HEK293 (cell line): ENCODE measurements around the gene THY1.

Experiments used
- CTCF ChIA-PET: fragments of 350-600 bp; formaldehyde crosslinking; extraction: SDS; loops from one replicate; lab custom pipeline; 2021; ENCODE audit warnings: antibody characterized with exemption; lab: Yijun Ruan, JAX
- POLR2A ChIA-PET: fragments of 300-600 bp; formaldehyde crosslinking; extraction: SDS; loops from one replicate; lab custom pipeline; 2020; ENCODE audit warnings: antibody characterized with exemption, inconsistent platforms; lab: Yijun Ruan, JAX
- H3K27ac ChIP-seq: fragments of 200-500 bp; sonication (Bioruptor generic); 2 replicates; pipeline ENCODE4 v1.5.1; 2014; ENCODE audit warnings: low read depth, low read length, control low read depth, inconsistent platforms; ENCODE audit errors: extremely low read depth
- H3K36me3 ChIP-seq, 2 experiments: fragments of 200-500 bp in 1 of 2; sonication (Bioruptor generic) in 1 of 2; 1 replicate in 1 of 2; 2 replicates in 1 of 2; pipeline ENCODE4 v1.5.1; 2014 to 2017; ENCODE audit warnings: inconsistent platforms in 2 of 2, low read length in 2 of 2; ENCODE audit not compliant: control insufficient read depth in 2 of 2, insufficient read depth in 1 of 2
- H3K4me1 ChIP-seq: fragments of 200-500 bp; sonication (Bioruptor generic); 2 replicates; pipeline ENCODE4 v1.5.1; 2014; ENCODE audit warnings: mild to moderate bottlenecking, low read length, inconsistent platforms; ENCODE audit not compliant: control insufficient read depth, insufficient read depth
- H3K4me3 ChIP-seq: 2 replicates; pipeline ENCODE4 v1.5.1; 2011; ENCODE audit warnings: low read depth, mild to moderate bottlenecking, control low read depth, low read length, moderate library complexity
- H3K9me3 ChIP-seq: fragments of 200-500 bp; sonication (Bioruptor generic); 2 replicates; pipeline ENCODE4 v1.5.1; 2014; ENCODE audit warnings: low read depth, low read length, inconsistent platforms; ENCODE audit not compliant: control insufficient read depth, insufficient read depth
- BCL6B ChIP-seq: fragments of 450-650 bp; formaldehyde crosslinking; IDR thresholded peaks from 2 replicates; pipeline ENCODE4 v1.5.1; 2017; ENCODE audit warnings: missing biosample characterization, missing genetic modification characterization
- HIC1 ChIP-seq: fragments of 450-650 bp; formaldehyde crosslinking; IDR thresholded peaks from 2 replicates; pipeline ENCODE4 v1.5.1; 2016; ENCODE audit warnings: missing biosample characterization, missing genetic modification characterization
- HOXA7 ChIP-seq: sonication (generic); formaldehyde crosslinking; IDR thresholded peaks from 2 replicates; pipeline ENCODE4 v1.8.1; 2022; ENCODE audit warnings: missing genetic modification reagents, borderline replicate concordance
- KLF16 ChIP-seq: fragments of 450-650 bp; formaldehyde crosslinking; IDR thresholded peaks from 2 replicates; pipeline ENCODE4 v1.5.1; 2017; ENCODE audit warnings: missing biosample characterization, missing genetic modification characterization
- KLF9 ChIP-seq: fragments of 450-650 bp; formaldehyde crosslinking; IDR thresholded peaks from 2 replicates; pipeline ENCODE4 v1.5.1; 2016; ENCODE audit warnings: missing biosample characterization, missing genetic modification characterization, low read depth
- MEIS1 ChIP-seq: sonication (generic); formaldehyde crosslinking; IDR thresholded peaks from 2 replicates; pipeline ENCODE4 v1.8.1; 2022; ENCODE audit warnings: missing genetic modification reagents, mild to moderate bottlenecking, borderline replicate concordance
- ZBTB11 ChIP-seq: fragments of 450-650 bp; formaldehyde crosslinking; conservative IDR thresholded peaks from 2 replicates; pipeline ENCODE4 v1.5.1; 2016; ENCODE audit warnings: low read depth, missing biosample characterization, missing genetic modification characterization
- ZBTB26 ChIP-seq: fragments of 450-650 bp; formaldehyde crosslinking; optimal IDR thresholded peaks from 2 replicates; pipeline ENCODE3; 2016; ENCODE audit warnings: missing biosample characterization, mild to moderate bottlenecking, missing genetic modification characterization
- ZFP69B ChIP-seq: fragments of 450-650 bp; formaldehyde crosslinking; IDR thresholded peaks from 2 replicates; pipeline ENCODE4 v1.5.1; 2016; ENCODE audit warnings: missing biosample characterization, missing genetic modification characterization
- ZNF10 ChIP-seq: fragments of 450-650 bp; formaldehyde crosslinking; IDR thresholded peaks from 2 replicates; pipeline ENCODE4 v1.5.1; 2017; ENCODE audit warnings: missing biosample characterization, missing genetic modification characterization
- ZNF121 ChIP-seq: fragments of 450-650 bp; formaldehyde crosslinking; IDR thresholded peaks from 2 replicates; pipeline ENCODE4 v1.5.1; 2016; ENCODE audit warnings: missing biosample characterization, missing genetic modification characterization
- ZNF302 ChIP-seq: fragments of 450-650 bp; formaldehyde crosslinking; IDR thresholded peaks from 2 replicates; pipeline ENCODE4 v1.5.1; 2016; ENCODE audit warnings: missing biosample characterization, missing genetic modification characterization, low read depth
- ZNF473 ChIP-seq: fragments of 450-650 bp; formaldehyde crosslinking; IDR thresholded peaks from 2 replicates; pipeline ENCODE4 v1.5.1; 2017; ENCODE audit warnings: missing biosample characterization, missing genetic modification characterization
- ZNF549 ChIP-seq: fragments of 450-650 bp; IDR thresholded peaks from 2 replicates; pipeline ENCODE4 v1.5.1; 2018; ENCODE audit warnings: missing biosample characterization, missing genetic modification characterization, mild to moderate bottlenecking, inconsistent platforms, moderate library complexity
- ZNF626 ChIP-seq: fragments of 450-650 bp; sonication (Bioruptor Pico); formaldehyde crosslinking; IDR thresholded peaks from 2 replicates; pipeline ENCODE4 v1.5.1; 2018; ENCODE audit warnings: missing biosample characterization, missing genetic modification characterization, inconsistent platforms
- ZNF704 ChIP-seq: fragments of 450-650 bp; formaldehyde crosslinking; IDR thresholded peaks from 2 replicates; pipeline ENCODE4 v1.5.1; 2016; ENCODE audit warnings: missing biosample characterization, missing genetic modification characterization
- ZNF777 ChIP-seq: fragments of 450-650 bp; formaldehyde crosslinking; IDR thresholded peaks from 2 replicates; pipeline ENCODE4 v1.5.1; 2017; ENCODE audit warnings: missing biosample characterization, missing genetic modification characterization, borderline replicate concordance
- ZNF791 ChIP-seq: fragments of 450-650 bp; formaldehyde crosslinking; IDR thresholded peaks from 2 replicates; pipeline ENCODE4 v1.5.1; 2016; ENCODE audit warnings: missing biosample characterization, missing genetic modification characterization
- ZNF830 ChIP-seq: fragments of 450-650 bp; IDR thresholded peaks from 2 replicates; pipeline ENCODE4 v1.5.0; 2018; ENCODE audit warnings: missing biosample characterization, missing genetic modification characterization, low read depth, mild to moderate bottlenecking, moderate library complexity
- TF ChIP-seq, protein P1 (sequence below): fragments of 450-650 bp; formaldehyde crosslinking; IDR thresholded peaks from 2 replicates; pipeline ENCODE4 v1.5.1; 2016; ENCODE audit warnings: missing biosample characterization, missing genetic modification characterization

Gene THY1

DNA sequence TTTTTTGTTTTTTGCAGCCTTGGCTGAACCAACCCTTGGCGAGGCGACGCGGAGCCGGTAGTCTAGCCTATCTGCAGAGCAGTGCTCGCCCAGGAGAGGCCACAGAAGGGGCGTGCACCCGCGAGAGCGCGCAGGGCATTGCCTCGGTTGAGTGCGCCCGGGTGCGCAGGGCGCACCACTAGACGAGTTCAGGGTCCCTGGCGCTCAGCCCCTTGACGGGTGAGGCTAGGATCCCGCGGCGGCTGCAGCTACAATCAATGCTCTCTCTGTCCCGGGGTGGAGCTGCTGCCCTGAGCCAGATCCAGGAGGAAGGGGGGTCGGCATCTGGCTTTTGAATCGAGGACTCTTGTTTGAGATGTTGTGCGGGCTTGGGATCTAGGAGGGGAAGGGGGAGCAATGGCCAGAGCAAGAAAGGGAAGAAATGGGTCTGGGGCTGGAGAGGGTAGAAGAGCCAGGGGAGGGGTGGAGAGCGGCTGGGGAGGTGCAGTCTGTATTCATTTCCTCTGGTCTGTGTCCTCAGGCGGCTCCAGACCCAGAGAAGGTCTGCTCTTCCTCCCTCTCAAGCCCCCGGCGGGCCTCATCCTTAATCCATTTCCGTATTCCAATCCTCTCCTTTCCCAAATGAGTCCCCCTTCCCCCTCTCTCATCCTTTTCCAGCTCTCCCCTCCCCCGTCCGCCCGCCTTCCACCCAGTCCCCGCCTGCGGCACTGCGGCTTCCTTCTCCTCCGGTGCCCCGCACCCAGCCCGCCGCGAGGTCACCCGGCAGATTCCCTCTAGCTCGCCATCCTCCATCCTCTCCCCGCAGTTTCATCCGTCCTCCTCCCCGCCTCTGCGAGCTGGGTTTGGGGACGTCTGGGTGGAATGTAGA lies 797 bp downstream of the THY1 start:
- Histone ChIP-seq H3K4me1 (no peaks in the 10 kb centered on the region), H3K27ac (no peak overlapping the region), H3K36me3 (no peaks in the 10 kb centered on the region), H3K4me3 (peak overlapping the region; percentile 9), H3K9me3 (no peaks in the 10 kb centered on the region)
- TF ChIP-seq ZNF830 (tag by site-specific recombination) (no peak), ZNF626 (tag by site-specific recombination) (no peak), KLF16 (no peak), ZBTB26 (tag by site-specific recombination) (peak; percentile 15), ZFP69B (tag by site-specific recombination) (no peak), ZNF704 (no peak)
- TF ChIP-seq, protein P1, sequence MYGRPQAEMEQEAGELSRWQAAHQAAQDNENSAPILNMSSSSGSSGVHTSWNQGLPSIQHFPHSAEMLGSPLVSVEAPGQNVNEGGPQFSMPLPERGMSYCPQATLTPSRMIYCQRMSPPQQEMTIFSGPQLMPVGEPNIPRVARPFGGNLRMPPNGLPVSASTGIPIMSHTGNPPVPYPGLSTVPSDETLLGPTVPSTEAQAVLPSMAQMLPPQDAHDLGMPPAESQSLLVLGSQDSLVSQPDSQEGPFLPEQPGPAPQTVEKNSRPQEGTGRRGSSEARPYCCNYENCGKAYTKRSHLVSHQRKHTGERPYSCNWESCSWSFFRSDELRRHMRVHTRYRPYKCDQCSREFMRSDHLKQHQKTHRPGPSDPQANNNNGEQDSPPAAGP (tag by site-specific recombination), result no peak
- POLR2A ChIA-PET, result no interaction called here
- CTCF ChIA-PET, result interaction anchor here (0.5 to 0.9 kb wide), 4 partner anchors 41 to 1279 kb away, joined by 3 to 5 read pairs (median 4); partner anchors contain the start of gene USP2

DNA sequence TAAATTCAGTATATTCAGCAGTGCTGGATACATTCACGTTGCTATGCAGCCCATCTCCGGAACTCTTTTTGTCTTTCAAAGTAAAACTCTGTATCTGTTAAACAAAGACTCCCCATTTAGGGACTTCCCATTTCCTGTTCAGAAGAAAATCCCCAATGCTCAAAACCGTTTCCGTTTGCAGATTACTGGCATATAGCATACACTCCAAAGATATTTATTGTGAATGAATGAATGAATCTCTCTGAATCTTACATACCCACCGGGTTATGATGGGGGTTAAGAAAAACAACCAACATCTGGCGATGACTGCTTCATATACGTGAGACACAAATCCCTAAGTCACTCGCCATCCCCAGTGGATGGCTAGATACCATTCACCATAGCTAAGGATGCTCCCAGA lies 1.6 kb downstream of the THY1 start:
- H3K4me3 ChIP-seq, result no peak overlapping the region
- CTCF ChIA-PET, result interaction anchor here (0.5 to 0.6 kb wide), 3 partner anchors 40 to 1278 kb away, joined by 3 to 5 read pairs (median 4); partner anchors contain the start of gene USP2
- H3K4me1 ChIP-seq, result no peaks in the 10 kb centered on the region
- TF ChIP-seq HOXA7 (CRISPR knock-in tag) (no peak), KLF9 (tag by site-specific recombination) (no peak), MEIS1 (CRISPR knock-in tag) (no peak), ZNF791 (tag by site-specific recombination) (no peak), ZNF549 (tag by site-specific recombination) (no peak), ZNF777 (tag by site-specific recombination) (no peak), ZBTB11 (tag by site-specific recombination) (no peak), ZNF10 (tag by site-specific recombination) (no peak), ZNF302 (tag by site-specific recombination) (no peak), BCL6B (tag by site-specific recombination) (no peak), ZNF473 (tag by site-specific recombination) (no peak), HIC1 (no peak), ZNF121 (tag by site-specific recombination) (no peak)
- TF ChIP-seq, all 188 proteins: peak for 0
- Histone ChIP-seq H3K36me3 (no peaks in the 10 kb centered on the region), H3K27ac (no peak overlapping the region), H3K9me3 (no peaks in the 10 kb centered on the region)
- POLR2A ChIA-PET, result no interaction called here
